ENCODE data around the gene CYB561.

GRCh38 chr17:63475491-63476412, 29.6 kb upstream of the CYB561 start:
- no peak for TF ChIP-seq FOXA1 (IDR thresholded peaks at IDR 0.05)
- TF ChIP-seq TARDBP (IDR thresholded peaks at IDR 0.05), result no peak
- TF ChIP-seq NFRKB (IDR thresholded peaks at IDR 0.05), result no peak
- TF ChIP-seq ARNT (IDR thresholded peaks at IDR 0.05), result no peak
- no peak for TF ChIP-seq BHLHE40 (IDR thresholded peaks at IDR 0.05; ENCODE audit: borderline replicate concordance)
- TF ChIP-seq SP1 (IDR thresholded peaks at IDR 0.05), result no peak
- TF ChIP-seq FOXM1 (IDR thresholded peaks at IDR 0.05; ENCODE audit: borderline replicate concordance), result no peak
- TF ChIP-seq SUZ12 (IDR thresholded peaks at IDR 0.05), result no peak
- TF ChIP-seq ELF4 (IDR thresholded peaks at IDR 0.05), result no peak
- TF ChIP-seq LEF1 (IDR thresholded peaks at IDR 0.05; ENCODE audit: borderline replicate concordance), result no peak
- no peak for TF ChIP-seq FOXK2 (IDR thresholded peaks at IDR 0.05)
- no peak for TF ChIP-seq HDGF (IDR thresholded peaks at IDR 0.05; ENCODE audit: borderline replicate concordance)
- no peak for TF ChIP-seq PKNOX1 (IDR thresholded peaks at IDR 0.05)
- no peak for TF ChIP-seq CTBP1 (IDR thresholded peaks at IDR 0.05; ENCODE audit: borderline replicate concordance)

Data from HEK293T (cell line).